GM21515 (cell line): ENCODE results near the gene NMNAT2.
"Not testable (repeated sequence)": the region's sequence is repeated elsewhere in the genome, so short reads cannot be mapped to it uniquely, and the experiment has no call there.

Experiments
- ATAC-seq: cut with Tn5 transposase; IDR thresholded peaks from one replicate; pipeline ENCODE4 v1.9.1; 2021; ENCODE audit not compliant: unreplicated experiment

Gene NMNAT2

GRCh38 chr1:183418696-183419095 lies 516 bp upstream of the NMNAT2 start:
- ATAC-seq = no peak

- no peak for ATAC-seq
These were observed 1.1 kb downstream of the NMNAT2 start for GRCh38 chr1:183416850-183417771.

GRCh38 chr1:183414365-183414764 lies 3.8 kb downstream of the NMNAT2 start:
- ATAC-seq = no peak

- ATAC-seq = no peak
These were observed 7.1 kb downstream of the NMNAT2 start for GRCh38 chr1:183411091-183411490.

GRCh38 chr1:183407961-183408360 lies 10.2 kb downstream of the NMNAT2 start:
- ATAC-seq = no peak

- ATAC-seq = no peak
These were observed 10.7 kb downstream of the NMNAT2 start for GRCh38 chr1:183407474-183407873.

- ATAC-seq = no peak
These were observed 13.7 kb downstream of the NMNAT2 start for GRCh38 chr1:183404476-183404875.

GRCh38 chr1:183403498-183403897 lies 14.7 kb downstream of the NMNAT2 start:
- no peak for ATAC-seq

DNA sequence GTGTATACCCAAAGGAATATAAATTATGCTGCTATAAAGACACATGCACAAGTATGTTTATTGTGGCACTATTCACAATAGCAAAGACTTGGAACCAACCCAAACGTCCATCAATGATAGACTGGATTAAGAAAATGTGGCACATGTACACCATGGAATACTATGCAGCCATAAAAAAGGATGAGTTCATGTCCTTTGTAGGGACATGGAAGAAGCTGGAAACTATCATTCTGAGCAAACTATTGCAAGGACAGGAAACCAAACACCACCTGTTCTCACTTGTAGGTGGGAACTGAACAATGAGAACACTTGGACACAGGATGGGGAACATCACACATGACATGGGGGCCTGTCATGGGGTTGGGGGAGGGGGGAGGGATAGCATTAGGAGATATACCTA lies 16.6 kb downstream of the NMNAT2 start:
- ATAC-seq = not testable (repeated sequence)

GRCh38 chr1:183394435-183394834 lies 23.7 kb downstream of the NMNAT2 start:
- ATAC-seq = no peak

DNA sequence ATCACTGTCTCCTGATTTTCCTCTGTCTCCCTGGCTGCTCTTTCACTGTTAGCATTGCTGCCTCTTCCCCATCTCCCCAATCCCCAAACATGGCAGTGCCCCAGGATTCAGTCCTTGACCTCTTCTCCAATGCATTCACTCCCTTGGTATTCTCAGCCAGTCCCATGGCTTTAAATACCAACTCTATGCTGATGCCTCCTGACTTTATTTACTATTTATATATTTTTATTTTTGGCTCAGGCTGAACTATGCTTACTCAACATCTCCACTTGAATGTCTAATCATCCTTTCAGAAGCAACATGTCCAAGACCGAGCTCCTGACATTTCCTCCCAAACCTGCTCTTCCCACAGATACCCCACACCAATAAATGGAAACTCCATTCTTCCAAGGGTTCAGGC lies 26.3 kb downstream of the NMNAT2 start:
- ATAC-seq = no peak

GRCh38 chr1:183390561-183390960 lies 27.6 kb downstream of the NMNAT2 start:
- ATAC-seq = no peak

DNA sequence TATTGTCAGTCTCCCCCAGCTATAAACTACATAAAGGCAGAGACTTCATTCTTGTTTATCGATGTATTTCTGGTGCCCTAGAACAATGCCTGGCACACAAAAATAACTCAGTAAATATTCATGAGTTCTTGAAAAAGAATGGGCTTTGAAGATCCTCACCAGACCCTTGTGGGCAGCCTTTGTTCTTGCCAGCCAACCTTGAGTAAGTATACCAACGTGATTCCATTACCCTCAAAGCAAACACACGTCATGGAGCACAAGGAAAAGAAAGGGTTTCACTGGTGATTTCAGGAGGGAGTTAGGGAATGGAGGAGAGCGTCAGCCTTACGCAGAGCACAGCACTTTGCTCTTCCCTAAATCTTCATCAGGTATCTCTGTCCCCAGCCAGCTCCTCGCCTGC lies 29.4 kb downstream of the NMNAT2 start:
- ATAC-seq = no peak

GRCh38 chr1:183385340-183386144 lies 32.6 kb downstream of the NMNAT2 start:
- ATAC-seq = no peak

GRCh38 chr1:183379951-183380350 lies 38.2 kb downstream of the NMNAT2 start:
- ATAC-seq = no peak

- no peak for ATAC-seq
These were observed 42.8 kb downstream of the NMNAT2 start for GRCh38 chr1:183375381-183375780.

DNA sequence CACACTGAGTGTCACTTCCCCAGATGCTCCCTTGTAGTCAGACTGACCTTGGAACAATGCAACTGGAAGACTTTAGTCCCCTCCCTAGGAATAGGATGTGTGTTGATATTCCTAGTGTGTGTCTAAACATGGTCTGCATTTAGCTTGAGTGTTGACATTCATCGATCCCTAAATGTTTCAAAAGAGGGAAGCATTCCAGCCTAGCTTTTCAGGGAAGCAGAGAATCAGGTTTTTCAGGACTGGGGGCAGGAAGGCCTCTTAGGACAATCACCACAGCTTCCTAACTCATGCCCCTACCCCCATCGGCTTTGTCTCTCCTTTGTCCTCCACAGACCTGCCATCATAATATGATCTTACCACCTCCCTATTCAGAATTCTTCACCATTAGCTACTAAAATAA lies 43.4 kb downstream of the NMNAT2 start:
- ATAC-seq = no peak

- ATAC-seq = no peak
These were observed 45.5 kb downstream of the NMNAT2 start for GRCh38 chr1:183372586-183373230.

- no peak for ATAC-seq
These were observed 47.7 kb downstream of the NMNAT2 start for GRCh38 chr1:183370399-183371058.

DNA sequence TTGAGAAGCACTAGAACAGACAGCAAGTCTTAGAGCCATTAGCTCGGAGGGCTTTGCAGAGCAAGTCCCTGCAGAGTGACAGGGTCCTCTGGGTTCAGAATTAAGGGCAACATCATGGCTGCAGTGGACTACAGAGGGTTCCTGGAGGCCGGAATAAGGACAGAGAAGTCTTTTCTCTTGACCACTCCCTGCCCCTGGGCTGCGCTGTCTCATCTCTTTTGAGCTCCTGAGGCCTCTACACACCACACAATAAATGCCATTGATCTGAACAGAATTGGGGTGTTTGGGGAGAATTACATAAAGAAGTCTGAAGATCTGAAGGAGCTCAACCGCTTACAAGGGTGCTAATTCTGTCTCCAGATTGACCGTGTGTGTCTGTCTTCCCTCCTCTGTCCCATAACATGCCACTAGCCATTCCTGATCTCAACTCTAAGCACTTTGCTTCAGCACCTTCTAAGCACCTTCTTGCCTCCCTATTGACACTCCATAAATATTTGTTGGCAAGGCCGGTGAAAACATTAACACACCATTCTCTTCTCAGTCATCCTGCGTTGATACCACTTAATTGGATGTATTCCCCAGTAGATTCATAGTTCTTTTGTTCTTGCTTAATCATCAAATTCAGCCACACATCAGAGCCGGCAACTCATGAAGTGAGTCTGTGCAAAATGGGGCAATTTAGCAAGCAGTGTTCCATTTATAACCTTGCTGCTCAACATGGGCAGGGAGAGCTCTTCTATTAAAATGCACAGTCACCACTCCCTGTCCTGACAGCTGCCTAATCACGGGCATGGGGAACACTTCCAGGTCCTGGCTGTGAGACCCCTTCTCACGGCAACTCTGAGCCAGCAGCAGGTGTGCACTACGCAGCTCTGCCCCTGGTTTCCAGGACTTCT lies 49.7 kb downstream of the NMNAT2 start:
- no peak for ATAC-seq
